Fibroblast of the aortic adventitia (primary cell): ENCODE results near the gene ROCK2. TPM values are rescaled to one million over a fixed set of nuclear protein-coding genes. Genes with fewer than 3 reads are reported as not detected.

ENCODE experiments used
- DNase-seq: peaks from one replicate; pipeline ENCODE4 v3.0.0-alpha.2; 2010; ENCODE audit warnings: low read depth
- H3K4me3 ChIP-seq: 2 replicates; pipeline ENCODE4 v1.5.1; 2011; ENCODE audit warnings: low read depth, mild to moderate bottlenecking, control low read depth, low read length, moderate library complexity
- total RNA-seq: library from RNA; depleted of rRNA; stranded (reverse); fragments of >200 nt; gene quantifications from 2 replicates; pipeline ENCODE4 v1.2.3, GENCODE V29; 2012; ENCODE audit warnings: low replicate concordance
- TF ChIP-seq, protein P1 (sequence below): IDR thresholded peaks from 2 replicates; pipeline ENCODE4 v1.5.1; 2011; ENCODE audit warnings: mild to moderate bottlenecking, low read length, control low read depth, inconsistent platforms; ENCODE audit not compliant: insufficient read depth

Gene ROCK2
- total RNA-seq, 1 donor = 65.3 TPM

DNA sequence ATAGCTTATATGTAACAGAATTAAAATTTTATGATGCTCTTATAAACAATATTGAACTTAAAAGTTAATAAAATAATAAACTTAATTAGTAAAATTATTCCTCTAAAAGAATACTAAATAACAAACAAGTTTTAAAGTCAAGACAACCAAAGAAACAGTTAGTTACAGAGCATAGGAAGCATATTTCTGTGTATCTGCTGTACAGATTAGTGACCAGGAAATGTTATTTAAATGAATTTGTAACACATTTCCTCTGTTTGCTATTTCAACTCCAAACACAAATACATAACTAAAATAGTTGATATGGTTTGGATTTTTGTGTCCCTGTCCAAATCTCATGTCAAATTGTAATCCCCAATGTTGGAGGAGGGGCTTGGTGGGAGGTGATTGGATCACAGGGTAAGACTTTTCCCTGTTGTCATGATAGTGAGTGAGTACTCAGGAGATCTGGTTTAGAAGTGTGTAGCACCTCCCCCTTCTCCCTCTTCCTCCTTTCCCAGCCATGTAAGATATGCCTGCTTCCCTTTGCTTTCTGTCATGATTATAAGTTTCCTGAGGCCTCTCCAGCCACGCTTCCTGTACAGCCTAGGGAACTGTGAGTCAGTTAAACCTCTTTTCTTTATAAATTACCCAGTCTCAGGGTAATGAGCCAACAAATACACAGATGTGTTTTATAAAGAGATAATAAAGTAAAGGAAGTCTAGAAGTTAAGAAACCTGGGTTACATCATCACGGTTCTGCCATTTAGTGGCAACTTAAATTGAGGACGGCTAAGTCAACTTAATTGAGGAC, 51.8 kb downstream of the ROCK2 start:
- peak; percentile 51 for DNase-seq
- TF ChIP-seq, protein P1, sequence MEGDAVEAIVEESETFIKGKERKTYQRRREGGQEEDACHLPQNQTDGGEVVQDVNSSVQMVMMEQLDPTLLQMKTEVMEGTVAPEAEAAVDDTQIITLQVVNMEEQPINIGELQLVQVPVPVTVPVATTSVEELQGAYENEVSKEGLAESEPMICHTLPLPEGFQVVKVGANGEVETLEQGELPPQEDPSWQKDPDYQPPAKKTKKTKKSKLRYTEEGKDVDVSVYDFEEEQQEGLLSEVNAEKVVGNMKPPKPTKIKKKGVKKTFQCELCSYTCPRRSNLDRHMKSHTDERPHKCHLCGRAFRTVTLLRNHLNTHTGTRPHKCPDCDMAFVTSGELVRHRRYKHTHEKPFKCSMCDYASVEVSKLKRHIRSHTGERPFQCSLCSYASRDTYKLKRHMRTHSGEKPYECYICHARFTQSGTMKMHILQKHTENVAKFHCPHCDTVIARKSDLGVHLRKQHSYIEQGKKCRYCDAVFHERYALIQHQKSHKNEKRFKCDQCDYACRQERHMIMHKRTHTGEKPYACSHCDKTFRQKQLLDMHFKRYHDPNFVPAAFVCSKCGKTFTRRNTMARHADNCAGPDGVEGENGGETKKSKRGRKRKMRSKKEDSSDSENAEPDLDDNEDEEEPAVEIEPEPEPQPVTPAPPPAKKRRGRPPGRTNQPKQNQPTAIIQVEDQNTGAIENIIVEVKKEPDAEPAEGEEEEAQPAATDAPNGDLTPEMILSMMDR = no peak

GRCh38 chr2:11290713-11291112, 53.7 kb downstream of the ROCK2 start:
- no peak for DNase-seq
- TF ChIP-seq, protein P1 = no peak
- no peak overlapping the region for H3K4me3 ChIP-seq

More for the DNA sequence above, 51.8 kb downstream of the ROCK2 start:
- no peak overlapping the region for H3K4me3 ChIP-seq

- H3K4me3 ChIP-seq = no peak overlapping the region
- TF ChIP-seq, protein P1 = no peak
- DNase-seq = no peak
These were observed 54.2 kb downstream of the ROCK2 start for GRCh38 chr2:11290211-11290610.

DNA sequence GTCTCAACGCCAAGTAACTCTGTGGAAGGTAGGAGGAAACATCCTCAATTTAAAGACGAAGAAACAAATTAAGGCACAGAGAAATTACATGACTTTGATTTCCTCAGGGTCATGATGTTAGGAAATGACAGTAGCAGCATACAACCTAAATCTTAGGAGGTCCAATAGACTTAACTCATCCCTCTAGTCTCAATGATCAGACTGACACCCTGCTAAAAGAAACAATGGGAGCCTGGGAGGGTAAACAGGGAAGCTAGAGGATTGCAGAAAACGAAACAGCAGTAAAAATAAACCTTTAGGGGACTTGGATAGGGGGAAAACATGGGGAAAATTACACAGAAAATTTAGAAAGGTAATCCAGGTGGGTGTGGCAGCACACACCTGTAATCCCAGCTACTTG, 56.0 kb downstream of the ROCK2 start:
- DNase-seq = no peak
- TF ChIP-seq, protein P1 = no peak
- no peak overlapping the region for H3K4me3 ChIP-seq

DNA sequence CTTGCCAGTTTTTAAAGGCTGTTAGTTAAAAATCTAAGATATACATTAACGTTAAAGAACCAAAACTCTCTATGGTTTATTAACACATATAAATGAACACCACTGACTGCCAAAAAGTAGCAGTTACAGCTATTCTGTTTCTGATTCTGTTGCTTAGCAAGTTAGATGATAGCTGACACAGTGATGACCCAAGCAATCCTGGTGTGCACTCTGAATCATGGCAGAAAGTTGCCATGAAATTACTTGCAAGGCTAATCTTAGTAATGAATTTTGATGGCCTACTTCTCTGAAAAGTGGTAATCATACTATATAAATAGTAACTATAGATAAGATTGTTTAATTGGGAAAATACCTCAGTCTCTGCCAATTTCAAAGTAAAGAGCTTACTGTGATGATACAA, 57.7 kb downstream of the ROCK2 start:
- peak; percentile 43 for DNase-seq
- TF ChIP-seq, protein P1 = no peak
- H3K4me3 ChIP-seq = no peak overlapping the region

- H3K4me3 ChIP-seq = no peak overlapping the region
- no peak for DNase-seq
- TF ChIP-seq, protein P1 = no peak
These were observed 58.1 kb downstream of the ROCK2 start for GRCh38 chr2:11286323-11286722.
